GM23338 (cell line): ENCODE measurements around the gene UGT1A1.

Experiments
- CREB1 ChIP-seq: fragments of 250-450 bp; sonication (Bioruptor Pico); IDR thresholded peaks from 2 replicates; pipeline ENCODE4 v1.5.0; 2020; ENCODE audit warnings: low read depth, mild to moderate bottlenecking, moderate library complexity
- EZH2 ChIP-seq: fragments of 200-600 bp; sonication (generic); IDR thresholded peaks from one replicate; pipeline ENCODE4 v1.8.0; 2017; ENCODE audit warnings: antibody characterized with exemption, mild to moderate bottlenecking, low read depth; ENCODE audit not compliant: unreplicated experiment
- EZH2phosphoT487 ChIP-seq: fragments of 200-600 bp; sonication (generic); IDR thresholded peaks from one replicate; pipeline ENCODE4 v1.8.1; 2018; ENCODE audit warnings: antibody characterized with exemption; ENCODE audit not compliant: unreplicated experiment
- POLR2AphosphoS5 ChIP-seq: IDR thresholded peaks from 2 replicates; pipeline ENCODE4 v1.6.1; 2016; ENCODE audit warnings: antibody characterized with exemption, low read depth
- ZNF114 ChIP-seq: fragments of 250-450 bp; sonication (Bioruptor Pico); IDR thresholded peaks from 2 replicates; pipeline ENCODE4 v1.5.0; 2020; ENCODE audit warnings: mild to moderate bottlenecking, moderate library complexity
- TF ChIP-seq, protein P1 (sequence below), 2 experiments: fragments of 200-600 bp in 1 of 2; sonication (generic) in 1 of 2; conservative IDR thresholded peaks; 2 replicates each; pipeline versions ENCODE4 v1.5.1 to v1.6.1; 2016 to 2017; ENCODE audit warnings: antibody characterized with exemption in 2 of 2, low read depth in 2 of 2, mild to moderate bottlenecking in 2 of 2, moderate library complexity in 1 of 2

DNA sequence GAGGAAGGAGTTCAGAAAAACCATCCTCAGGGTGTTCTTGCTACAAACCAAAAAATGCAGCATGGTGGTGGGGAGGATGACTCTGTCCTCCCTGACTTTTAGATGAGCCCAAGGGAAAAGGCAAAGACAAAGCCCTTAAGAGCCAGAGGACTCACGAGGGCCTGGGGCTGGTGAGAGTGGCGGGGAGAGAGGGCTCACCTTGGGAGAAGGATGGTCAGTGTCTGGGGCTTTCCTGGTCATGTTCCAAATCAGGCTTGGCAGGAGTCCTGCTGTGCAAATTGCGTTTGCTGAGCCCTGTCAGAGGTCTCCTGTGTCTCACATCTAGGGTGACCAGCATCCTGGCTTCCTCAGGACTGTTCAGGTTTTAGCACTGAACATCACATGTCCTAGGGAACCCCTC, 4.7 kb downstream of the UGT1A1 start:
- TF ChIP-seq CREB1 (CRISPR knock-in tag) (no peak), EZH2 (no peak), POLR2AphosphoS5 (no peak), EZH2phosphoT487 (no peak), ZNF114 (CRISPR knock-in tag) (no peak)
- TF ChIP-seq, protein P1, sequence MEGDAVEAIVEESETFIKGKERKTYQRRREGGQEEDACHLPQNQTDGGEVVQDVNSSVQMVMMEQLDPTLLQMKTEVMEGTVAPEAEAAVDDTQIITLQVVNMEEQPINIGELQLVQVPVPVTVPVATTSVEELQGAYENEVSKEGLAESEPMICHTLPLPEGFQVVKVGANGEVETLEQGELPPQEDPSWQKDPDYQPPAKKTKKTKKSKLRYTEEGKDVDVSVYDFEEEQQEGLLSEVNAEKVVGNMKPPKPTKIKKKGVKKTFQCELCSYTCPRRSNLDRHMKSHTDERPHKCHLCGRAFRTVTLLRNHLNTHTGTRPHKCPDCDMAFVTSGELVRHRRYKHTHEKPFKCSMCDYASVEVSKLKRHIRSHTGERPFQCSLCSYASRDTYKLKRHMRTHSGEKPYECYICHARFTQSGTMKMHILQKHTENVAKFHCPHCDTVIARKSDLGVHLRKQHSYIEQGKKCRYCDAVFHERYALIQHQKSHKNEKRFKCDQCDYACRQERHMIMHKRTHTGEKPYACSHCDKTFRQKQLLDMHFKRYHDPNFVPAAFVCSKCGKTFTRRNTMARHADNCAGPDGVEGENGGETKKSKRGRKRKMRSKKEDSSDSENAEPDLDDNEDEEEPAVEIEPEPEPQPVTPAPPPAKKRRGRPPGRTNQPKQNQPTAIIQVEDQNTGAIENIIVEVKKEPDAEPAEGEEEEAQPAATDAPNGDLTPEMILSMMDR (conservative IDR thresholded peaks at IDR 0.05; ENCODE audit: low read depth in 2 of 2): no peak
